ENCODE results near the gene LDHB. TPM values are rescaled to one million over a fixed set of nuclear protein-coding genes. Genes with fewer than 3 reads are reported as not detected.

Gene LDHB
- total RNA-seq, 1 experiment from 2014 or later: 1,343 TPM

DNA sequence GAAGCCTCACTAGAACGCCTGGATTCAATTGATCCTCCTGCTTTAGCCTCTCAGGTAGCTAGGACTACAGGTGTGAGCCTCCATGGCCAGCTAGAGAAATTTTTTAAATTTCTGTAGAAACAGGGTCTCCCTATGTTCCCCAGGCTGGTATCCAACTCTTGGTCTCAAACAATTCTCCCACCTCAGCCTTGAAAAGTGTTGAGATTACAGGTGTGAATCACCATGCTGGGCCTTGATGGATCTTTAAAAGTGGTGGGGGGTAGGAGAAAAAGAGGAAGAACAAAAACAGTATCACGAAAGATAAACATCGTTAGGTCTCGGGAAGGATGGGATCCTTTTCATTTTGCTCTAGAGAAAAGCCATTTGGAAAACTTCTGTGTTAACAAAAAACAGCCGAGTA is 57.4 kb downstream of the LDHB start:
- no peak overlapping the region for H3K27ac ChIP-seq (ENCODE audit: insufficient read length, low read depth, low read length)
- no peaks in the 10 kb centered on the region for H4K20me1 ChIP-seq (ENCODE audit: control insufficient read depth, insufficient read depth, insufficient read length)
- H3K18ac ChIP-seq (ENCODE audit: insufficient read length, low read depth, low read length): no peak overlapping the region
- no peaks in the 10 kb centered on the region for H3K9me3 Mint-ChIP-seq
- H2BK120ac ChIP-seq (ENCODE audit: low read depth, low read length, poor library complexity, severe bottlenecking): no peak overlapping the region
- no peaks in the 10 kb centered on the region for H3K79me2 ChIP-seq (ENCODE audit: insufficient read depth, low read length)
- H3K79me1 ChIP-seq (ENCODE audit: insufficient read depth, low read depth, low read length, poor library complexity, severe bottlenecking): no peaks in the 10 kb centered on the region
- H3K14ac ChIP-seq (ENCODE audit: insufficient read depth, low read length): no peak overlapping the region
- no peak overlapping the region for H2AFZ ChIP-seq (ENCODE audit: low read length)
- no peak overlapping the region for H3K56ac ChIP-seq (ENCODE audit: insufficient read length, low read depth, low read length)
- no peak for DNase-seq
- no peaks in the 10 kb centered on the region for H3K23me2 ChIP-seq (ENCODE audit: insufficient read length, low read depth, low read length, poor library complexity, severe bottlenecking)
- H3K23ac ChIP-seq (ENCODE audit: insufficient read length, low read depth, low read length): no peak overlapping the region
- no peaks in the 10 kb centered on the region for H3K9me3 ChIP-seq (ENCODE audit: control insufficient read depth, low read depth, low read length)
- H3K9ac ChIP-seq (ENCODE audit: extremely low read depth, insufficient read length, low read length): no peak overlapping the region
- H2BK12ac ChIP-seq (ENCODE audit: insufficient read length, low read depth, low read length): no peak overlapping the region
- TF ChIP-seq CTCF (conservative IDR thresholded peaks at IDR 0.05): no peak
- peaks cover 9 to 19% of the 10 kb centered on the region in 2 experiments for H3K4me1 Mint-ChIP-seq
- no peak overlapping the region for H2AK5ac ChIP-seq (ENCODE audit: insufficient read length, low read length)
- no peak overlapping the region for H4K5ac ChIP-seq (ENCODE audit: insufficient read length, low read depth, low read length)
- no CpG with 5 or more reads among the region's 5 CpGs for whole genome bisulfite sequencing (ENCODE audit: extremely low coverage, insufficient read length, low lambda C conversion rate)
- no peak overlapping the region for H3K4me3 Mint-ChIP-seq
- H3K4me1 ChIP-seq (ENCODE audit: insufficient read depth, low read length): no peaks in the 10 kb centered on the region
- H3K27ac Mint-ChIP-seq: no peak overlapping the region
- H3K36me3 Mint-ChIP-seq (ENCODE audit: insufficient read depth in 1 of 3, low read depth in 3 of 3): no peaks in the 10 kb centered on the region
- H4K91ac ChIP-seq (ENCODE audit: insufficient read length, low read depth, low read length): no peak overlapping the region
- H2BK5ac ChIP-seq (ENCODE audit: insufficient read length, low read length): no peak overlapping the region
- no peaks in the 10 kb centered on the region for H3K27me3 ChIP-seq (ENCODE audit: insufficient read depth, low read length)
- H2BK15ac ChIP-seq (ENCODE audit: low read depth, low read length): no peak overlapping the region
- no peak overlapping the region for H3T11ph ChIP-seq (ENCODE audit: low read length)
- H3K27me3 Mint-ChIP-seq (ENCODE audit: low read depth): no peaks in the 10 kb centered on the region; the same call in 1 of the 2 replicates
- H4K8ac ChIP-seq (replicated peaks; ENCODE audit: insufficient read length, low read depth, low read length): no peak overlapping the region
- no peak overlapping the region for H3K4me2 ChIP-seq (ENCODE audit: insufficient read depth, insufficient read length, low read length)
- no peak overlapping the region for H2BK20ac ChIP-seq (ENCODE audit: low read depth, low read length, poor library complexity, severe bottlenecking)
- H3K4ac ChIP-seq (ENCODE audit: low read depth, low read length): no peak overlapping the region

All from H9 (cell line).